GM12865 (cell line): Measurements from ENCODE around the gene KPNA4.

Source experiments
- DNase-seq: peaks from one replicate; pipeline ENCODE4 v3.0.0; 2010; ENCODE audit warnings: low read depth
- H3K4me3 ChIP-seq: 2 replicates; pipeline ENCODE4 v1.5.1; 2011; ENCODE audit warnings: mild to moderate bottlenecking, low read depth, low read length, control low read depth
- CTCF ChIP-seq: IDR thresholded peaks from 2 replicates; pipeline ENCODE4 v1.5.1; 2011; ENCODE audit warnings: low read length, control low read depth, low read depth, inconsistent platforms; ENCODE audit not compliant: insufficient read depth; ENCODE audit errors: missing control alignments

Gene KPNA4

GRCh38 chr3:160501325-160501724 is 64.0 kb downstream of the KPNA4 start:
- no peak overlapping the region for H3K4me3 ChIP-seq
- TF ChIP-seq CTCF = no peak
- DNase-seq = no peak

- no peak overlapping the region for H3K4me3 ChIP-seq
- no peak for DNase-seq
- TF ChIP-seq CTCF = no peak
These were observed 67.2 kb downstream of the KPNA4 start for GRCh38 chr3:160498202-160498601.

- no peak for TF ChIP-seq CTCF
- H3K4me3 ChIP-seq = no peak overlapping the region
- DNase-seq = no peak
These were observed 75.2 kb downstream of the KPNA4 start for GRCh38 chr3:160490166-160490565.

- peak overlapping the region; percentile 61 for H3K4me3 ChIP-seq
- peak; percentile 54 for DNase-seq
These were observed 78.9 kb downstream of the KPNA4 start for GRCh38 chr3:160486459-160486869.

GRCh38 chr3:160482796-160483195 is 82.6 kb downstream of the KPNA4 start:
- no peak for DNase-seq
- TF ChIP-seq CTCF = no peak
- H3K4me3 ChIP-seq = no peak overlapping the region

More at GRCh38 chr3:160486459-160486869, 78.9 kb downstream of the KPNA4 start:
- peak; percentile 33 for TF ChIP-seq CTCF

GRCh38 chr3:160481856-160482255 is 83.5 kb downstream of the KPNA4 start:
- TF ChIP-seq CTCF = no peak
- no peak for DNase-seq
- H3K4me3 ChIP-seq = no peak overlapping the region

- DNase-seq = no peak
- H3K4me3 ChIP-seq = no peak overlapping the region
- no peak for TF ChIP-seq CTCF
These were observed 84.4 kb downstream of the KPNA4 start for GRCh38 chr3:160480931-160481330.
